ENCODE measurements around the gene VAV2.

GRCh38 chr9:133943036-133943780 lies 48.9 kb downstream of the VAV2 start:
- TF ChIP-seq POLR2A (IDR thresholded peaks at IDR 0.05) = no peak
- TF ChIP-seq CTCF (IDR thresholded peaks at IDR 0.05) = no peak

Measured in breast epithelium (tissue), 3 donors.